ES-I3 (cell line): ENCODE results near the gene ARHGAP10.

Source experiments
- H3K36me3 ChIP-seq: 2 replicates; pipeline ENCODE4 v1.6.1; 2013; ENCODE audit warnings: mild to moderate bottlenecking, low read length, control low read depth, moderate library complexity; ENCODE audit not compliant: insufficient read depth
- H3K4me1 ChIP-seq: 2 replicates; pipeline ENCODE4 v1.6.1; 2013; ENCODE audit warnings: mild to moderate bottlenecking, control low read depth, low read length; ENCODE audit not compliant: insufficient read depth
- H3K9ac ChIP-seq: 2 replicates; pipeline ENCODE4 v1.6.1; 2013; ENCODE audit warnings: low read depth, mild to moderate bottlenecking, low read length, moderate library complexity
- H3K9me3 ChIP-seq: 2 replicates; pipeline ENCODE4 v1.6.1; 2013; ENCODE audit warnings: mild to moderate bottlenecking, low read length, moderate library complexity; ENCODE audit not compliant: control insufficient read depth, insufficient read depth

The ARHGAP10 gene

DNA sequence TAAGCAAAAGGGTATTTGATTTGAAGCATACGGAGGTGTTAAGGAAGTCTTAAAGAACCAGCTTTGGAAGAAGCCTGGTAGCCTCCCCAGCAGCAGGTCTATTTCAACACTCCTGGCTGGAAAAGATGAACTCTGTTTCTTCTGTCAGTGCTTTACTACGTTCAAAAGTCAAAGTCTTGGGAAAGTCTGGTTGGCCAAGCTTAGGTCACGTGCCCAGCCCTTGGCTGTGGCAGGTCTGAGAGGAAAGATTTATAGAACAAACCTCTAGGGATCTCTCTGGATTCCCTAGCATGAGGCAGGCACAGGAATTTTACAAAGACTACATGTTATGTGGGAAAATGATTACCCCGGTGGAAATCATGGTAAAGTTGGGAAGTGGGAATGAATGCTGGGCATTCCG, 8.6 kb upstream of the ARHGAP10 start:
- no peaks in the 10 kb centered on the region for H3K4me1 ChIP-seq
- H3K36me3 ChIP-seq = no peaks in the 10 kb centered on the region
- H3K9ac ChIP-seq = no peak overlapping the region

DNA sequence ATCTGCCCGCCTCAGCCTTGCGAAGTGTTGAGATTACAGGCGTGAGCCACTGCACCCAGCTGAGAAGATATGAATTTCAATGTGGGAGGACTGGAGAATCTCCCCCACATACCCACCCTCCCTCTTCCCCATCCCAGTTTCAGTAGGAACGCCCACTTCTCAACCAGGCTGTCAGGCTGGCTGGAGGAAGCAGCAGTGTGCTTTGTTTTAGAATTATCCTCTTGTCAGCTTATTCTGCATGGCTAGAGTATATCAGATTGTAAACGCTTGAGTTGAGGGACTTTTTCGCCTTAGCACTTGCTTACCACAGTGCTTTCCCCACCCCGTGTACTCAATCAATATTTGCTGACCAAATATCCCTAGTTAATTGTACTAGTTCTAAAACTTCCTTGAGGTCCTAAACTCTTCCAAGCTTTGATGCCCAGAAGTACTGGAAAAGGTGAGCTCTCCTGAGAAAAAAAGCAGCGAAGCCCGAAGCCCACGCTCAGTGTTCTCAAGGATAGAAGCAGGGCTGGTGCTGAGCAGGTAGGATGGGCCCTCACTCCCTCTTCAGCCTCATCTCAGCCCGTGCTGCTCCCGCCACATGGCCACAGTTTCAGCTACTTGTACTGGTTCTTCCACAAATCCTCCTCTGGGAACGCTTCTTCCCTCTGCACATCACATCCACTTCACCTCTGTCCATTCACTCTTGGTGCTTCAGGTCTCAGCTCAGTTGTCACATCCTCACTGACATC, 7.3 kb upstream of the ARHGAP10 start:
- no peaks in the 10 kb centered on the region for H3K9me3 ChIP-seq
- no peaks in the 10 kb centered on the region for H3K36me3 ChIP-seq
- no peak overlapping the region for H3K9ac ChIP-seq
- no peaks in the 10 kb centered on the region for H3K4me1 ChIP-seq

More for the DNA sequence above, 8.6 kb upstream of the ARHGAP10 start:
- H3K9me3 ChIP-seq = no peaks in the 10 kb centered on the region

DNA sequence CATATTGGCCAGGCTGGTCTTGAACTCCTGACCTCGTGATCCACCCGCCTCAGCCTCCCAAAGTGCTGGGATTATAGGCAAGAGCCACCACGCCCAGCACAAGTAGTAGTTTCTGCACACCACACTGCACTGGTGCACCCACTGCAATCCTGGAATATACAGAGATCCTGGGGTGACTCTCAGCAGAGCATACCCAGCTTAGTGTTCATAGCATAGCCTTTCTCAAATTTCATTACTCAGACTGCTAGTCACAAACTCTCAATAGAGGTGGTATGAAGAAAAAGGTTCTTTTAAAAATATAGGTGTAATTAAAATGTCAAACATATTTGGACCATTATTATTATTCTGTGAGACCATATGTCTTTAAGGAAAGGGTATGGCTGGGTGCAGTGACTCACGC, 6.2 kb upstream of the ARHGAP10 start:
- 0 out of 2 replicates have a peak, but pooled peaks cover 4% of the 10 kb centered on the region for H3K4me1 ChIP-seq
- no peaks in the 10 kb centered on the region for H3K36me3 ChIP-seq
- H3K9me3 ChIP-seq = no peaks in the 10 kb centered on the region
- no peak overlapping the region for H3K9ac ChIP-seq

DNA sequence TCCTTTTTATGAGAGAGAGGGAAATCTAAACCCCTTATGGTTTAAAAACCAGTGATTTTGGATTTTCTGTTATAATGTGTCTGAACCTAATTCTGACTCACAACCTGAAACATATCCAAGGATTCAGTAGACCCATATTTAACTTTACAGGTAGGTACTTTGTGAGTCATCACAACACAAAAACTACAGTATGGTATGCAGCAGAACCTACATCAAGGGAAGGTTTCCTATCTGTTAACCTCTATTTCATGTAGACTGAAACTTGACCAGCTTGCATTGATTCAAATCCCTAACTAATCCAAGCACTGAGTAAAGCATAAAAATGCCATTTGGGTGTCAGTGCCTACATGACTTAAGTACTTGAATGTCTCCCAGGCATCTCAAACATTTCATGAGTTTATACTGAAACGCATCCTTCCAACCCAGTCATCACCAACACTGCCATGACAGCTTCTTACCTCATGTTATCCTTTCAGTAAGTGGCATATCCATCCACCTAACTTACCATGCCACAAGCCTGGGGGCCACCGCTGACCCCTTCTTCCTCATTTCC, 4.3 kb upstream of the ARHGAP10 start:
- Histone ChIP-seq H3K9me3 (no peaks in the 10 kb centered on the region), H3K4me1 (0 out of 2 replicates have a peak, but pooled peaks cover 4% of the 10 kb centered on the region), H3K9ac (no peak overlapping the region), H3K36me3 (no peaks in the 10 kb centered on the region)

DNA sequence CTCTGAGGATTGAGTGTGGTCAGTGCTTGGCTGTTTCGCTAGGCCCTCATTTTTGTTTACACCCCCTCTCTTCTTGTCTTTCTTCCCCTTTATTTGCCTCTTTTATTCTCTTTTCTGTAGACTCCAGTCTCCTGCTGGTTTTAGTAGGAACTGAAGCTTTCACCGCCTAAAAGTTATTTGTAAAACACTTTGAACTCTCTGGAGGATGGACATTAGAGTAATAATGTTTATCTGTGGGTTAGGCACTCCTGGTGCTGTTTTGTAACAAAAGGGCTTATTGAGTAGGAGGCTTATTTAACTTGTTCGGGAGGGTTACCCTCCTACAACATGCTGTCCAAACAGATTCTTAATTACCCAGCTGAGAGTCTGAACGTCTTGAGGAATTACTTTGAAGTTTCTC, 1.6 kb upstream of the ARHGAP10 start:
- H3K36me3 ChIP-seq = no peaks in the 10 kb centered on the region
- H3K4me1 ChIP-seq = peaks cover 8% of the 10 kb centered on the region; the same call in 1 of the 2 replicates
- H3K9me3 ChIP-seq = no peaks in the 10 kb centered on the region
- H3K9ac ChIP-seq = peak overlapping the region; percentile 93; the same call in 1 of the 2 replicates

DNA sequence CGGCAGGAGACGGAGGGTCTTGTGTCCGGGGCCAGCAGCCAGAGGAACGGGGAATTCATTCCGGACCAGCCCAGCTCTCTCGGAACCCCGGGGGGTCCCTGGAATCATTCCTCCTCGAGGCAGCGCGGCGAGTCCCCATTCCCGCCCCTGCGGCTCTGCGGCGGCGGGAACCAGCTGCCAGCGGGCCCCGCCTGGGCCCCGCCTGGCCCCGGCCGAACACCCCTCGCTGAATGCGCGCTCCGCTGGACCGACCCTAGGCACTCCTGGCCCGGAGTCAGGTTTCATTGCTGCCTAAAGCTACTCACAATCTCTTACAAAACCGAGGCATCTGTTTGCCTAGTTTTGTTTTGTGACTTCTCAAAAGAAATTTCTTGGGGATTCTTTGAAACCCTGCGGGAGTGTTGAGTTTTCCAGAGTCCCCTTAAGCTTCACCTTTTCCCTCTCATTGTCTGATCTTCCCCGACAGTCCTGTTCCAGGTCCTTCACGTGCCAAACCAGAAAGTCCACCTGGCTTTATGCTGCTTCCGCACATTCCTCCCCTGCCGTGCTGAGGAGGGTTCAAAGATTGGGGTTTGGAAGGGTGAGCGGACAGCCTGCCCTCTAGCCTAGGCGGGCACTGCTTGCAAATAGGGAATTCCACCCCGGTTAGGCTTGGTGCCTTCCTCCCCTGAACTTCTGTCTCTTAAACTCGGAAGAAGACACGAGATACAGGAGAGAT, 789 bp downstream of the ARHGAP10 start:
- peaks cover 25% of the 10 kb centered on the region for H3K4me1 ChIP-seq
- no peaks in the 10 kb centered on the region for H3K9me3 ChIP-seq
- H3K9ac ChIP-seq = peak overlapping the region; percentile 93
- H3K36me3 ChIP-seq = no peaks in the 10 kb centered on the region

DNA sequence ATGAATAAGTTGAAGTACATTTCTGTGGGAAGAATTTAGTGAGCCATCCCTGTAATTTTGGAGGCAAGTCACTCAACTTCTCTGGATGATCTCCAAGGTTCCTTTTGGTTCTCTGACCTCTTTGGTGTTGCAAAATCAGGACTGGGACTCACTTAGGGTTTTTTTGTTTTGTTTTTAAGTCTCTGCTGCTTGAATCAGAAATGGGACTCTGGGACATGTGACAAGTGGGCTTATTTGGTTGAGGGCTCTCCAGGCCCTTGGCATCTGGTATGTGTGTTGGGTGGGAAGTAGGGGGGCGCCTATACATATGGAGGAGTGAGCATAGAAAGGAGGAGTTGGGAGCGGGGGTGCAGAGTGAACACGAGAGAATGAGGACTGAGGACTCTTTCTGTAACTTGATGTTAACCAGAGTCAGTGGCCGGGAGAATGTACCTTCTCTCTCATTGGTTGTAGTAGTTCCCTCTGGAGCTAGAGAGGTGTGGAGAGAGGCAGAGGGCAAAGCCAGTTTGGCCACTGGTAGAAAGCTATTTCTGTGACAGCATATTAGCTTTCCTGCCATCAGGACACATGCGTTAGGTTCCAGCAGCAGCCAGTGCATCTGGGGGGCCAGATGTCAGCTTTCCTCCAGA, 1.9 kb downstream of the ARHGAP10 start:
- Histone ChIP-seq H3K36me3 (no peaks in the 10 kb centered on the region), H3K9ac (peak overlapping the region; percentile 93; the same call in 1 of the 2 replicates), H3K4me1 (peaks cover 29% of the 10 kb centered on the region), H3K9me3 (no peaks in the 10 kb centered on the region)

DNA sequence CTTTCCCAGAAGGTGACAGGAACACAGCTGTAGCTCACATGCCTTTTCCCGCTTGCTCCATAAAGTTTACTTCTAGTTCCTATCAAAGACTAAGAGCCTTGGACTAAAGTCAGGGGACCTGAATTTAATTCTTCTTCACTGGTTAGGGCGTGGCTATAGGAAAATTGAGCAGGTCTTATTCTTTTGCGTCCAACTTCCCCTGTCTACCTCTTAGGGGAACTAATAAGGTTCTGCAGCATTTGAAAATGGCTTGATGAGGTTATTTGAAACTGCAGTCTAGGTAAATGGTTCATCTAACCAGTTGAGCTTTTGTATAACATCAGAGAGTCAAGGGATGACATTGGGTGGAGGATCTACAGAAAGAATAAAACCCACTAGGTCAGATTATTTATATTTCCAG, 2.6 kb downstream of the ARHGAP10 start:
- Histone ChIP-seq H3K4me1 (peaks cover 29% of the 10 kb centered on the region), H3K36me3 (no peaks in the 10 kb centered on the region), H3K9me3 (no peaks in the 10 kb centered on the region), H3K9ac (no peak overlapping the region)

DNA sequence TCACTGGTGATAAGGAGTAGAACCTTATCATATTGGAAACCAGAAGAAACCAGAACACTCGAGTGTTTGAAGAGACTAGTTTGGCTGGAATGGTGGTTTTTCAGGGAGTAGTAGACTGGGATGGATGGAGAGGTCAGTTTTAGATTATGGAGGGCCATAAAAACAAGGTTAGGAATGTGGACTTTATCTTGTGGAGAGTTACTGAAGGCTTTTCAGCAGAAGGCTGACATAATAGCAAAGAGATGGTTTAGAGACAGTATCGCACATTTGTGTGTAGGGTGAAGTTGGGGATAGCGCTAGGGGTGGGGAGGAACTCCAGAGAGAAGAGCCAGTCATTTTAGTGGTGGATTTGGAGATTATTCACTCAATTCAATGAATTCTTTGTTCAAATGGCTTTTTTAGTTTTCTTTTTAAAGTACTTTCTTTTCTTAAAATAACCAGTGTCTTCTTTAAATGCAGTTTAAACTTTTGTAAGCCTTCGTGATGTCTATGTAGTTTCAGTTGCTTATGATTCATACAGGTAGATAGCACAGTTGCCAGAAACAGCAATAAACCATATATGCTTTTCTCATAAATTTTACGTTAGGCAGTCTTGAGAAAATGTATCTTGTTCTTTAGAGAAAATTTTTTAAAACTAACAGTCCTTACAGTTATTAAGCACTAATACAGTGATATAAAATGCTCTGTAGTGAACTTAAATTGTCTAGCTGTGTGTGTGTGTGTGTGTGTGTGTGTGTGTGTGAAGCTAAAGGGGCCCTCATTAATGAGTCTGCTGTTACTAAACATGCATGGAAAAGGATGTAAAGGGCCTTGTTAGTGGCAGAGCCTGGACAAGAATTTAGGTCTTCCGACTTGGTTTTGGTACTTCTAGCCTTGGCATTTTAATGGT, 3.8 kb downstream of the ARHGAP10 start:
- Histone ChIP-seq H3K9me3 (no peaks in the 10 kb centered on the region), H3K9ac (no peak overlapping the region; the same call in 1 of the 2 replicates), H3K4me1 (peaks cover 26% of the 10 kb centered on the region), H3K36me3 (no peaks in the 10 kb centered on the region)

DNA sequence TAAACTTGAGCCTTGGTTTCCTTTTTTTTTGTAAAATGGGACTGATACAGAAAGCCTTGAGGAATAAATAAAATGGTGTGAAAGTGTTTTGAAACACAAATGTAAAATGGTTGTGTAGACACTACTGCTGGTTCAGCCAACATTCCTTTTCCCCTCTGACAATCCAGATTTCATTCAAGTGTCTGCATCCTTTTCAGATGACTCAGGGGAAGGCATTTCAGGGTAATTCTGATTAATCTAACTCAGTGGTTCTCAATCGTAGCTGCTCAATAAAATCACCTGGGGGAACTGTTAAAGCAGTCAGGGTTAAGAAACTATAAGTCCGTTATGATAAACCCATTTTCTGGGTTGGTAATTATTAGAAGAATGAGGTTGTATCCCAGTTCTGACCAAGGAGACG, 4.6 kb downstream of the ARHGAP10 start:
- H3K9ac ChIP-seq = no peak overlapping the region
- no peaks in the 10 kb centered on the region for H3K9me3 ChIP-seq
- no peaks in the 10 kb centered on the region for H3K36me3 ChIP-seq
- H3K4me1 ChIP-seq = peaks cover 28% of the 10 kb centered on the region

DNA sequence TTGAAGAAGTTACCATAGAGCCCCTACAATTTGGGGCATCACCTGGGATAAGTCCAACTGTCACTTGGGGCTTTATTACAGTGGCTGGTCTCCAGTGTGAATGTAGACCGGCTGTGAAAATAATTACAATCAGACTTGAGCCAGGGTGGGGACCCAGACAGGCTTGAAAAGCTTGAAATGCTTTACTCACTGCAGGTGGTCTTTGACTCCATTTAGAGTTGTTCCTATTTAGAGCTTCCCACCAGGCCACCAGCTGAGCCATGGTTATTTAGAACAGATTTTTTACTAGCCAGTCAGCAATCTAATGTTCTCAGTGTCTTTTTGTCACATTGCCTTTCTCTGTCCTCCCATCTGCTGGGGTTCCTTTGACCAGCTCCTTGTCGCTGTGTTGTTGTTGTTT, 5.7 kb downstream of the ARHGAP10 start:
- H3K36me3 ChIP-seq = no peaks in the 10 kb centered on the region
- H3K4me1 ChIP-seq = peaks cover 34% of the 10 kb centered on the region
- no peak overlapping the region for H3K9ac ChIP-seq
- H3K9me3 ChIP-seq = no peaks in the 10 kb centered on the region

DNA sequence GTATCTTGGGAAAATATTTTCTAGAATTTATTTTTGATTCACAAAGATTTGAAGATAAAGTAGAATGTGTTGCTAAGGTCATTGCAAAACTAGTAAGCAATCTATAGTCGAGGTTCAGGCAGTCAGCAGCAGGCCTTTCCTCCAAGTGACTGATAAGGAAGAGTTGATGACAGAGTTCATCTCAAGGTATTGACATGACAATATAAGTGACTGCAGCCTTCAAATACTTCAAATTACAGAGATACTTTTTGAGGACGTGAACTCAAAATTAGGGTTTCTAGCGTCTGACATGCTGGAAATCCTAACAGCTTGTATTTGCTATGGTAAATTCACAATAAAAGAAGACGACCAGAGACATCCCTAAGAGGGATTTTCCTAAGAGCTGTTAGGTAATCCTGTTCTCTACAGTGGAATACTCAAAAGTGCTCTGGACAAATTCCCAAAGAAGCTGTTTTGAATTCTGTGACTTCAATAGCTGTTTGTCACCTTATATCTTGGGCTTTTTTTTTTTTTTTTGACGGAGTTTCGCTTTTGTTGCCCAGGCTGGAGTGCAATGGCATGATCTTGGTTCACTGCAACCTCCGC, 7.4 kb downstream of the ARHGAP10 start:
- no peaks in the 10 kb centered on the region for H3K36me3 ChIP-seq
- no peak overlapping the region for H3K9ac ChIP-seq
- H3K9me3 ChIP-seq = no peaks in the 10 kb centered on the region
- peaks cover 34% of the 10 kb centered on the region for H3K4me1 ChIP-seq

DNA sequence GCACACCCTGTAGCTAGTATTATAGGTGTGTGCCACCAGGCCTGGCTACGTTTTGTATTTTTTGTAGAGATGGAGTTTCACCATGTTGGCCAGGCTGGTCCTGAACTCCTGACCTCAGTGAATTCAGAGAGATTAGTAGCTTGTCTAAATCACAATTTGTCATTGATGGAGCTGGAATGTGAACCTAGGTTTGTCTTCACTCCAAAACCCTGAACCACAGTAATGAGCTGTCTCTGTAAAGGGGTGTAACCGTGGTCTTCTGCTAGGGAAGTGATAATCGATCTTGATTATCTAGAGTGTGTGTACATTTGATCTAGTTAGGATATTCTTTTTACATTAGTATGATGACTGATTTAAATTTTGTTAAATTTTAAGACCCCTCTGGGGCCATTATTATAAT, 8.3 kb downstream of the ARHGAP10 start:
- no peaks in the 10 kb centered on the region for H3K36me3 ChIP-seq
- no peaks in the 10 kb centered on the region for H3K9me3 ChIP-seq
- H3K4me1 ChIP-seq = peaks cover 31% of the 10 kb centered on the region
- no peak overlapping the region for H3K9ac ChIP-seq
